ENCODE measurements around the gene TLE3.

Gene TLE3

GRCh38 chr15:70047386-70048197, 50.1 kb downstream of the TLE3 start:
- no peak for DNase-seq

- DNase-seq: no peak
Observed at GRCh38 chr15:70046679-70047369, 50.9 kb downstream of the TLE3 start.

- no peak for DNase-seq
Observed at GRCh38 chr15:70045045-70045444, 52.7 kb downstream of the TLE3 start.

GRCh38 chr15:70044168-70044567, 53.5 kb downstream of the TLE3 start:
- DNase-seq: no peak

GRCh38 chr15:70043590-70043989, 54.1 kb downstream of the TLE3 start:
- DNase-seq: no peak

- DNase-seq: no peak
Observed at GRCh38 chr15:70042553-70043214, 55.0 kb downstream of the TLE3 start.

GRCh38 chr15:70039917-70040316, 57.8 kb downstream of the TLE3 start:
- no peak for DNase-seq

GRCh38 chr15:70038730-70039392, 58.9 kb downstream of the TLE3 start:
- no peak for DNase-seq

GRCh38 chr15:70037292-70037640, 60.5 kb downstream of the TLE3 start:
- DNase-seq: no peak

- peak; percentile 63 for DNase-seq
Observed at GRCh38 chr15:70036585-70037291, 61.0 kb downstream of the TLE3 start.

- no peak for DNase-seq
Observed at GRCh38 chr15:70035719-70036077, 62.0 kb downstream of the TLE3 start.

- DNase-seq: no peak
Observed at GRCh38 chr15:70035051-70035718, 62.5 kb downstream of the TLE3 start.

GRCh38 chr15:70034596-70034995, 63.1 kb downstream of the TLE3 start:
- no peak for DNase-seq

GRCh38 chr15:70034141-70034540, 63.6 kb downstream of the TLE3 start:
- no peak for DNase-seq

GRCh38 chr15:70033529-70034140, 64.1 kb downstream of the TLE3 start:
- DNase-seq: peak; percentile 85

GRCh38 chr15:70033109-70033508, 64.6 kb downstream of the TLE3 start:
- DNase-seq: no peak

- DNase-seq: no peak
Observed at GRCh38 chr15:70032509-70032908, 65.2 kb downstream of the TLE3 start.

GRCh38 chr15:70031713-70032112, 66.0 kb downstream of the TLE3 start:
- no peak for DNase-seq

GRCh38 chr15:70031261-70031660, 66.5 kb downstream of the TLE3 start:
- DNase-seq: no peak

GRCh38 chr15:70030851-70031250, 66.9 kb downstream of the TLE3 start:
- DNase-seq: no peak

- DNase-seq: no peak
Observed at GRCh38 chr15:70029297-70029701, 68.4 kb downstream of the TLE3 start.

GRCh38 chr15:70027518-70027917, 70.2 kb downstream of the TLE3 start:
- DNase-seq: no peak
